H9 (cell line): ENCODE data around the gene FLACC1. TPM values are rescaled to one million over a fixed set of nuclear protein-coding genes. Genes with fewer than 3 reads are reported as not detected.

Experiments
- DNase-seq: peaks from one replicate; pipeline ENCODE4 v3.0.0-alpha.2; 2017
- H2AFZ ChIP-seq: one replicate; pipeline ENCODE4 v1.6.1; 2013; ENCODE audit warnings: mild to moderate bottlenecking, low read length, control low read depth, moderate library complexity
- H2AK5ac ChIP-seq: 2 replicates; pipeline ENCODE4 v1.6.1; 2013; ENCODE audit warnings: low read length, control low read depth, mixed read lengths; ENCODE audit not compliant: insufficient read length
- H2BK120ac ChIP-seq: one replicate; pipeline ENCODE4 v1.6.1; 2013; ENCODE audit warnings: low read depth, mild to moderate bottlenecking, low read length, control low read depth, inconsistent platforms; ENCODE audit not compliant: poor library complexity, severe bottlenecking
- H2BK12ac ChIP-seq: 2 replicates; pipeline ENCODE4 v1.6.1; 2013; ENCODE audit warnings: low read length, control low read depth, mixed read lengths, low read depth; ENCODE audit not compliant: insufficient read length
- H2BK15ac ChIP-seq: 2 replicates; pipeline ENCODE4 v1.6.1; 2013; ENCODE audit warnings: low read depth, low read length, control low read depth
- H2BK20ac ChIP-seq: one replicate; pipeline ENCODE4 v1.6.1; 2013; ENCODE audit warnings: low read depth, mild to moderate bottlenecking, low read length, control low read depth, inconsistent platforms; ENCODE audit not compliant: poor library complexity, severe bottlenecking
- H2BK5ac ChIP-seq: 2 replicates; pipeline ENCODE4 v1.6.1; 2013; ENCODE audit warnings: low read length, control low read depth, mixed read lengths; ENCODE audit not compliant: insufficient read length
- H3K14ac ChIP-seq: 2 replicates; pipeline ENCODE4 v1.6.1; 2013; ENCODE audit warnings: low read length, control low read depth; ENCODE audit not compliant: insufficient read depth
- H3K18ac ChIP-seq: 2 replicates; pipeline ENCODE4 v1.6.1; 2013; ENCODE audit warnings: low read depth, mild to moderate bottlenecking, mixed read lengths, low read length, control low read depth; ENCODE audit not compliant: insufficient read length
- H3K23ac ChIP-seq: 2 replicates; pipeline ENCODE4 v1.6.1; 2013; ENCODE audit warnings: low read length, control low read depth, mixed read lengths, low read depth; ENCODE audit not compliant: insufficient read length
- H3K23me2 ChIP-seq: 2 replicates; pipeline ENCODE4 v1.6.1; 2013; ENCODE audit warnings: low read depth, mild to moderate bottlenecking, mixed read lengths, low read length, control low read depth; ENCODE audit not compliant: insufficient read length, poor library complexity, severe bottlenecking
- H3K27ac ChIP-seq: 2 replicates; pipeline ENCODE4 v1.5.1; 2013; ENCODE audit warnings: low read length, control low read depth, mixed read lengths, low read depth; ENCODE audit not compliant: insufficient read length
- H3K27me3 ChIP-seq: 2 replicates; pipeline ENCODE4 v1.6.1; 2013; ENCODE audit warnings: low read length, control low read depth, inconsistent platforms; ENCODE audit not compliant: insufficient read depth
- H3K4ac ChIP-seq: 2 replicates; pipeline ENCODE4 v1.6.1; 2013; ENCODE audit warnings: low read depth, mild to moderate bottlenecking, control low read depth, inconsistent platforms, low read length, moderate library complexity
- H3K4me1 ChIP-seq: 2 replicates; pipeline ENCODE4 v1.6.1; 2013; ENCODE audit warnings: low read length, control low read depth, inconsistent platforms; ENCODE audit not compliant: insufficient read depth
- H3K4me2 ChIP-seq: 2 replicates; pipeline ENCODE4 v1.6.1; 2013; ENCODE audit warnings: low read length, control low read depth, mixed read lengths; ENCODE audit not compliant: insufficient read length, insufficient read depth
- H3K56ac ChIP-seq: 2 replicates; pipeline ENCODE4 v1.6.1; 2013; ENCODE audit warnings: low read depth, mild to moderate bottlenecking, mixed read lengths, low read length, control low read depth; ENCODE audit not compliant: insufficient read length
- H3K79me1 ChIP-seq: 2 replicates; pipeline ENCODE4 v1.6.1; 2013; ENCODE audit warnings: low read depth, mild to moderate bottlenecking, moderate library complexity, low read length, control low read depth, inconsistent platforms; ENCODE audit not compliant: insufficient read depth, poor library complexity, severe bottlenecking
- H3K79me2 ChIP-seq: 2 replicates; pipeline ENCODE4 v1.6.1; 2013; ENCODE audit warnings: low read length, control low read depth, inconsistent platforms; ENCODE audit not compliant: insufficient read depth
- H3K9ac ChIP-seq: 2 replicates; pipeline ENCODE4 v1.6.1; 2013; ENCODE audit warnings: low read length, control low read depth, mixed read lengths; ENCODE audit not compliant: insufficient read length; ENCODE audit errors: extremely low read depth
- H3K9me3 ChIP-seq: one replicate; pipeline ENCODE4 v1.6.1; 2013; ENCODE audit warnings: low read depth, low read length, inconsistent platforms; ENCODE audit not compliant: control insufficient read depth
- H3T11ph ChIP-seq: one replicate; pipeline ENCODE4 v1.6.1; 2013; ENCODE audit warnings: mild to moderate bottlenecking, low read length, control low read depth, inconsistent platforms
- H4K20me1 ChIP-seq: one replicate; pipeline ENCODE4 v1.6.1; 2013; ENCODE audit not compliant: control insufficient read depth, insufficient read length, insufficient read depth
- H4K5ac ChIP-seq: 2 replicates; pipeline ENCODE4 v1.6.1; 2013; ENCODE audit warnings: low read depth, mild to moderate bottlenecking, mixed read lengths, low read length, control low read depth; ENCODE audit not compliant: insufficient read length
- H4K8ac ChIP-seq: replicated peaks from 2 replicates; pipeline ENCODE4 v1.6.1; 2013; ENCODE audit warnings: low read length, control low read depth, mixed read lengths, low read depth; ENCODE audit not compliant: insufficient read length
- H4K91ac ChIP-seq: 2 replicates; pipeline ENCODE4 v1.6.1; 2013; ENCODE audit warnings: low read depth, mild to moderate bottlenecking, moderate library complexity, mixed read lengths, low read length, control low read depth; ENCODE audit not compliant: insufficient read length
- H3K27ac Mint-ChIP-seq, 3 experiments: 2 replicates in 2 of 3; 3 replicates in 1 of 3; pipeline ENCODE4 v1.8.0; 2020 to 2021; ENCODE audit warnings: mixed read lengths in 3 of 3, mild to moderate bottlenecking in 1 of 3, moderate library complexity in 1 of 3
- H3K27me3 Mint-ChIP-seq: 2 replicates; pipeline ENCODE4 v1.8.0; 2021; ENCODE audit warnings: low read depth, mild to moderate bottlenecking, moderate library complexity, mixed read lengths
- H3K36me3 Mint-ChIP-seq, 3 experiments: 2 replicates in 2 of 3; 3 replicates in 1 of 3; pipeline ENCODE4 v1.8.0; 2020 to 2021; ENCODE audit warnings: low read depth in 3 of 3, mixed read lengths in 3 of 3; ENCODE audit not compliant: insufficient read depth in 1 of 3
- H3K4me1 Mint-ChIP-seq, 2 experiments: 2 replicates each; pipeline ENCODE4 v1.8.0; 2020; ENCODE audit warnings: mixed read lengths in 2 of 2
- H3K4me3 Mint-ChIP-seq, 2 experiments: 2 replicates in 1 of 2; 3 replicates in 1 of 2; pipeline ENCODE4 v1.8.0; 2020 to 2021; ENCODE audit warnings: mild to moderate bottlenecking in 2 of 2, mixed read lengths in 2 of 2, moderate library complexity in 1 of 2
- H3K9me3 Mint-ChIP-seq, 2 experiments: 2 replicates in 1 of 2; 3 replicates in 1 of 2; pipeline ENCODE4 v1.8.0; 2020; ENCODE audit warnings: mild to moderate bottlenecking in 2 of 2, mixed read lengths in 2 of 2, moderate library complexity in 1 of 2
- CTCF ChIP-seq: fragments of 200-600 bp; sonication (generic); conservative IDR thresholded peaks from 3 replicates; pipeline ENCODE4 v1.8.0; 2021; ENCODE audit warnings: antibody characterized with exemption, mild to moderate bottlenecking
- WGBS: extraction: QIAGEN DNeasy Blood & Tissue Kit; methylation state at CpG from one replicate; pipeline ENCODE4 v1.1.7; 2013; ENCODE audit warnings: missing lambda C conversion rate, low lambda C conversion rate, mixed read lengths; ENCODE audit not compliant: insufficient read length; ENCODE audit errors: extremely low coverage; 5-methylcytosine and 5-hydroxymethylcytosine counted together
- total RNA-seq: library from RNA; stranded (reverse); gene quantifications from 2 replicates; pipeline ENCODE4 v1.2.1, GENCODE V29; 2021

The FLACC1 gene
- total RNA-seq, 1 experiment from 2014 or later, result 0.42 TPM

DNA sequence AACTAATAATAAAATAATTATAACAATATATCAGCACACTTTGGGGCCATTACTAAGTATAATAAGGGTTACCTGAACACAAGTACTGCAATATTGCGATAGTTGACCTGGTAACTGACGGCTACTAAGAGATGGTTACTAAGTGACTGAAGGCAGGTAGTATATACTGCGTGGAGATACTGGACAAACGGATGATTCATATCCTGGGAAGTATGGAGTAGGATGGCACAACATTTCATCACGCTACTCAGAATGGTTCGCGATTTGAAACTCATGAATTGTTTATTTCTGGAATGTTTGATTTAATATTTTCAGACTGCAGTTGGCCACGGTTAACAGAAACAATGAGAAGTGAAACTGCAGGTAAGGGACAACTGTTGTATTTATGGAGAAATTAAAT, 39.5 kb upstream of the FLACC1 start:
- H2BK15ac ChIP-seq, result no peak overlapping the region
- Mint-ChIP-seq H3K9me3 (no peaks in the 10 kb centered on the region), H3K36me3 (peaks cover 6 to 14% (median 8%) of the 10 kb centered on the region in 3 experiments; a peak in 6 of 7 replicates), H3K27me3 (no peaks in the 10 kb centered on the region), H3K4me3 (no peak overlapping the region), H3K4me1 (no peaks in the 10 kb centered on the region), H3K27ac (no peak overlapping the region)
- no peak overlapping the region for H4K8ac ChIP-seq
- TF ChIP-seq CTCF, result no peak
- H3K79me2 ChIP-seq, result no peaks in the 10 kb centered on the region
- H3K56ac ChIP-seq, result no peak overlapping the region
- H3K4me2 ChIP-seq, result no peak overlapping the region
- H3K27ac ChIP-seq, result no peak overlapping the region
- no peak for DNase-seq
- no peaks in the 10 kb centered on the region for H3K4me1 ChIP-seq
- no peak overlapping the region for H2BK20ac ChIP-seq
- H4K91ac ChIP-seq, result no peak overlapping the region
- no peak overlapping the region for H2BK12ac ChIP-seq
- no peak overlapping the region for H2AK5ac ChIP-seq
- H2AFZ ChIP-seq, result no peak overlapping the region
- no peak overlapping the region for H3T11ph ChIP-seq
- no peak overlapping the region for H4K5ac ChIP-seq
- H2BK5ac ChIP-seq, result no peak overlapping the region
- no peaks in the 10 kb centered on the region for H4K20me1 ChIP-seq
- no peak overlapping the region for H3K18ac ChIP-seq
- no peak overlapping the region for H3K23ac ChIP-seq
- no peak overlapping the region for H3K9ac ChIP-seq
- H3K9me3 ChIP-seq, result no peaks in the 10 kb centered on the region
- WGBS, result no CpG with 5 or more reads among the region's 8 CpGs
- no peak overlapping the region for H2BK120ac ChIP-seq
- H3K4ac ChIP-seq, result no peak overlapping the region
- no peaks in the 10 kb centered on the region for H3K27me3 ChIP-seq
- no peaks in the 10 kb centered on the region for H3K79me1 ChIP-seq
- H3K14ac ChIP-seq, result no peak overlapping the region
- no peaks in the 10 kb centered on the region for H3K23me2 ChIP-seq
